ENCODE data around the gene AKNA.
"Not testable (repeated sequence)": the region's sequence is repeated elsewhere in the genome, so short reads cannot be mapped to it uniquely, and the experiment has no call there.

GRCh38 chr9:114320710-114321109 is 67.1 kb downstream of the AKNA start:
- TF ChIP-seq, protein P1, sequence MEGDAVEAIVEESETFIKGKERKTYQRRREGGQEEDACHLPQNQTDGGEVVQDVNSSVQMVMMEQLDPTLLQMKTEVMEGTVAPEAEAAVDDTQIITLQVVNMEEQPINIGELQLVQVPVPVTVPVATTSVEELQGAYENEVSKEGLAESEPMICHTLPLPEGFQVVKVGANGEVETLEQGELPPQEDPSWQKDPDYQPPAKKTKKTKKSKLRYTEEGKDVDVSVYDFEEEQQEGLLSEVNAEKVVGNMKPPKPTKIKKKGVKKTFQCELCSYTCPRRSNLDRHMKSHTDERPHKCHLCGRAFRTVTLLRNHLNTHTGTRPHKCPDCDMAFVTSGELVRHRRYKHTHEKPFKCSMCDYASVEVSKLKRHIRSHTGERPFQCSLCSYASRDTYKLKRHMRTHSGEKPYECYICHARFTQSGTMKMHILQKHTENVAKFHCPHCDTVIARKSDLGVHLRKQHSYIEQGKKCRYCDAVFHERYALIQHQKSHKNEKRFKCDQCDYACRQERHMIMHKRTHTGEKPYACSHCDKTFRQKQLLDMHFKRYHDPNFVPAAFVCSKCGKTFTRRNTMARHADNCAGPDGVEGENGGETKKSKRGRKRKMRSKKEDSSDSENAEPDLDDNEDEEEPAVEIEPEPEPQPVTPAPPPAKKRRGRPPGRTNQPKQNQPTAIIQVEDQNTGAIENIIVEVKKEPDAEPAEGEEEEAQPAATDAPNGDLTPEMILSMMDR (IDR thresholded peaks at IDR 0.05; ENCODE audit: low read length): not testable (repeated sequence)
- not testable (repeated sequence) for TF ChIP-seq EZH2 (IDR thresholded peaks at IDR 0.05; ENCODE audit: borderline replicate concordance, low read length)

All from OCI-LY1 (cell line).